ES-I3 (cell line): Measurements from ENCODE around the gene ZNF862.

Experiments used
- H3K36me3 ChIP-seq: 2 replicates; pipeline ENCODE4 v1.6.1; 2013; ENCODE audit warnings: mild to moderate bottlenecking, low read length, control low read depth, moderate library complexity; ENCODE audit not compliant: insufficient read depth
- H3K4me1 ChIP-seq: 2 replicates; pipeline ENCODE4 v1.6.1; 2013; ENCODE audit warnings: mild to moderate bottlenecking, control low read depth, low read length; ENCODE audit not compliant: insufficient read depth
- H3K9ac ChIP-seq: 2 replicates; pipeline ENCODE4 v1.6.1; 2013; ENCODE audit warnings: low read depth, mild to moderate bottlenecking, low read length, moderate library complexity
- H3K9me3 ChIP-seq: 2 replicates; pipeline ENCODE4 v1.6.1; 2013; ENCODE audit warnings: mild to moderate bottlenecking, low read length, moderate library complexity; ENCODE audit not compliant: control insufficient read depth, insufficient read depth

The ZNF862 gene

DNA sequence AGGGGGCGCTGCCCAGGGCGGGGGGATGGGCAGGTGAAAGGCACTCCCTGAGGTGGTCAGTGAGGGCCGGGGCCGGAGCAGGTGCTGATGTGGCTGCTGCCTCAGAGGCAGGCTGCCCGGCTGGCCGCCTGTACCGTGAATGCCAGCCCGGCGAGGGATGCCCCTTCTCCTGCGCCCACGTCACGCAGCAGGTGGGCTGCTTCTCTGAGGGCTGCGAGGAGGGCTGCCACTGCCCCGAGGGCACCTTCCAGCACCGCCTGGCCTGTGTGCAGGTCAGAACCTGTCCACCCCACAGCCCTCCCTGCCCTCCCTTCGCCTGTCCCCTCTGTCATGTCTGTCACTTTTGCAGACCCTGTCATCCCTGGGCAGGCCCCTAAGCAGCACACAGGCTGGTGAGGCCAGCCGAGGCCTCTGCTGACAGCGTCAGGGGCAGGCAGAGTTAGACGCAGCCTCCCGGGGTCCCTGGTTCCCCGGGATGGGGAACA is 21.9 kb upstream of the ZNF862 start:
- no peak overlapping the region for H3K9ac ChIP-seq
- no peaks in the 10 kb centered on the region for H3K36me3 ChIP-seq
- H3K4me1 ChIP-seq: no peaks in the 10 kb centered on the region
- H3K9me3 ChIP-seq: no peaks in the 10 kb centered on the region

- Histone ChIP-seq H3K9me3 (no peaks in the 10 kb centered on the region), H3K9ac (no peak overlapping the region), H3K36me3 (no peaks in the 10 kb centered on the region)
Observed at GRCh38 chr7:149816794-149817193, 21.4 kb upstream of the ZNF862 start.

DNA sequence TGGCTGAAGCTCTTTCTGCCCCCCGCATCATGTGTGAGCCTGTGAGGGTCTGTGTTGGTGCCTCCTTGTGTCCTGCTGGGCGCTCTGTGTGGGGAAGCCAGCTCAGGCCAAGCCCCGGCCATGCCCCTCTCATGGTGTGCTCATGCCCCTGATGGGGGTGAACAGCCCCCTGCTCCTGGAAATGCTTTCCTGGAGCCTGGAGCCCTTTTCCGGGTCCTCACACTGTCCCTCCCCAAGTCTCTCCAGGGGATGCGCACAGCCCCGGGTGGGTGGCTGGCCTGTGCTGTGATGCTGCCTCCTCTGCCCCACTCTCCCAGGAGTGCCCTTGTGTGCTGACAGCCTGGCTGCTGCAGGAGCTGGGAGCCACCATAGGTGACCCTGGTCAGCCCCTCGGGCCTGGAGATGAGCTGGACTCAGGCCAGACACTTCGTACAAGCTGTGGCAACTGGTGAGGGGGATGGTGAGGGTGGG is 20.8 kb upstream of the ZNF862 start:
- no peak overlapping the region for H3K9ac ChIP-seq

More at GRCh38 chr7:149816794-149817193, 21.4 kb upstream of the ZNF862 start:
- no peaks in the 10 kb centered on the region for H3K4me1 ChIP-seq

GRCh38 chr7:149817836-149818535 is 20.2 kb upstream of the ZNF862 start:
- Histone ChIP-seq H3K9me3 (no peaks in the 10 kb centered on the region), H3K4me1 (no peaks in the 10 kb centered on the region), H3K9ac (no peak overlapping the region), H3K36me3 (no peaks in the 10 kb centered on the region)

More for the DNA sequence above, 20.8 kb upstream of the ZNF862 start:
- H3K9me3 ChIP-seq: no peaks in the 10 kb centered on the region
- H3K4me1 ChIP-seq: no peaks in the 10 kb centered on the region
- H3K36me3 ChIP-seq: no peaks in the 10 kb centered on the region

- peaks cover 4% of the 10 kb centered on the region; the same call in 1 of the 2 replicates for H3K9me3 ChIP-seq
- H3K9ac ChIP-seq: no peak overlapping the region
- H3K4me1 ChIP-seq: no peaks in the 10 kb centered on the region
- H3K36me3 ChIP-seq: no peaks in the 10 kb centered on the region
Observed at GRCh38 chr7:149818536-149818840, 19.7 kb upstream of the ZNF862 start.

GRCh38 chr7:149819141-149819960 is 18.8 kb upstream of the ZNF862 start:
- H3K9me3 ChIP-seq: peaks cover 5% of the 10 kb centered on the region; the same call in 1 of the 2 replicates
- no peaks in the 10 kb centered on the region for H3K4me1 ChIP-seq
- no peak overlapping the region for H3K9ac ChIP-seq
- no peaks in the 10 kb centered on the region for H3K36me3 ChIP-seq

- no peaks in the 10 kb centered on the region for H3K4me1 ChIP-seq
- no peaks in the 10 kb centered on the region for H3K36me3 ChIP-seq
- no peak overlapping the region for H3K9ac ChIP-seq
- H3K9me3 ChIP-seq: peaks cover 5% of the 10 kb centered on the region; the same call in 1 of the 2 replicates
Observed at GRCh38 chr7:149819961-149820340, 18.2 kb upstream of the ZNF862 start.

DNA sequence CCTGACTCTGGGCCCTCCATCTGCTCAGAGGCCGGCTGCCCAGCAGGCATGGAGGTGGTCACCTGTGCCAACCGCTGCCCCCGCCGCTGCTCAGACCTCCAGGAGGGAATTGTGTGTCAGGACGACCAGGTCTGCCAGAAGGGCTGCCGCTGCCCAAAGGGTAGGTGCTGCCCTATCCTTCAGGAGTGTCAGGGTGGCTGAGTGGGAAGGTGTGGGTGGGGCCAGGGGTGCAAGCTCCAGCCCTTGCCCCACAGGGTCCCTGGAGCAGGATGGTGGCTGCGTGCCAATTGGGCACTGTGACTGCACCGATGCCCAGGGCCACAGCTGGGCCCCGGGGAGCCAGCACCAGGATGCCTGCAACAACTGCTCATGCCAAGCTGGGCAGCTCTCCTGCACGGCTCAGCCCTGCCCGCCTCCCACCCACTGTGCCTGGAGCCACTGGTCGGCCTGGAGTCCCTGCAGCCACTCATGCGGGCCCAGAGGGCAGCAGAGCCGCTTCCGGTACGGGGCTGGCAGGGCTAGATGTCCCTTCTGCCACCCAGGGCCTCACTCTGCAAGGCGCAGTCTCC is 17.5 kb upstream of the ZNF862 start:
- Histone ChIP-seq H3K4me1 (no peaks in the 10 kb centered on the region), H3K9me3 (peaks cover 5% of the 10 kb centered on the region; the same call in 1 of the 2 replicates), H3K36me3 (no peaks in the 10 kb centered on the region), H3K9ac (no peak overlapping the region)

DNA sequence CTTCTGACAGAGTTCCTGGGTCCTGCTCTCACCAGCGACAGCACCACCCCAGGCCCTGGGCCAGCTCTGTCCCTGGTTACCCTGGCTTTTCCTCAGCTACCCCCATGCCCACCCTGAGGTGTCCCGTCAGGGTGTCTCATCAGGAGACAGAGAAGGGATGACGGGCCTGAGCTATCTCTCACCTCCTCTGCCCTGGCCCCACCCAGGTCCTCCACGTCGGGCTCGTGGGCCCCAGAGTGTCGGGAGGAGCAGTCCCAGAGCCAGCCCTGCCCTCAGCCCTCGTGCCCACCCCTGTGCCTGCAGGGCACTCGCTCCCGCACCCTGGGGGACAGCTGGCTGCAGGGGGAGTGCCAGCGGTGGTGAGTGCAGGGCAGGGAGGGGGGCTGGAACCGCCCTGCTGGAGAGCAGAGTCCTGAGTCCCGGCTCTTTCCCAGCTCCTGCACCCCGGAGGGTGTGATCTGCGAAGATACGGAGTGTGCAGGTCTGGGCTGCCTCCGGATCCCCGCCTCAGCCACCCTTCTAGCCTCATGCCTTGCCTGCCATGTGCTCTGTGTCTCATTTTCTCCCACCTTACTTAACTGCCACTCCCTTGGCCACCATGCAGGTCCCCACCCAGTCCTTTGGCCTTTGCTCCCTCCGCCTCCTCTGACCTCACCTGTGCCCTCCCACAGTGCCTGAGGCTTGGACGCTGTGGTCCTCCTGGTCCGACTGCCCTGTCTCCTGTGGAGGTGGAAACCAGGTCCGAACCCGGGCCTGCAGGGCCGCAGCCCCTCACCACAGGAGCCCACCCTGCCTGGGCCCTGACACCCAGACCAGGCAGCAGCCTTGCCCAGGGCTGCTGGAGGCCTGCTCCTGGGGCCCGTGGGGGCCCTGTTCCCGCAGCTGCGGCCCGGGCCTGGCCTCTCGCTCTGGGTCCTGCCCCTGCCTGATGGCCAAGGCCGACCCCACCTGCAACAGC is 16.7 kb upstream of the ZNF862 start:
- Histone ChIP-seq H3K4me1 (no peaks in the 10 kb centered on the region), H3K9ac (no peak overlapping the region), H3K36me3 (no peaks in the 10 kb centered on the region)

DNA sequence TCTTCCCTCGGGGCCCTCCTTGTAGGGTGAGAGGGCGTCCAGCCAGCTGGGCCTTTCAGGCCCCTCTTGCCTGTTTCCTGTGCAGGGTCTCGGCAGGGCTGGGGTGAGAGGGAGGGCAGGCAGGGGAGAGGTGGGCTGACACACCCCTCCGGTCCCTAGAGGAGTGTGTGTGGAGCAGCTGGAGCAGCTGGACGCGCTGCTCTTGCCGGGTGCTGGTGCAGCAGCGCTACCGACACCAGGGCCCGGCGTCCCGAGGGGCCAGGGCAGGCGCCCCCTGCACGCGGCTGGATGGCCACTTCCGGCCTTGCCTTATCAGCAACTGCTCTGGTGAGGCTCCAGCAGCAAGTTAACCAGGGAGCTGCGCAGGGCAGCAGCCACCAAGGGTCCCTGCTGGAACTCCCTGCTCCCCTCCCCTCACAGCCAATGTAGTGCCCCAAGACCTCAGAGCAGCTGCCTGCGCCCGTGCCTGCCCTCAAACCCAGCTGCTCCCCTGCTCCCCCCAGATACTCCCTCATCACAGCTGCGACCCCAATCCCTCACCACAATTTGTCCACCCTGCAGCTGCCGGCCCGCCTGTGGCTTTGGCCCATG is 15.7 kb upstream of the ZNF862 start:
- Histone ChIP-seq H3K36me3 (no peaks in the 10 kb centered on the region), H3K4me1 (no peaks in the 10 kb centered on the region), H3K9me3 (peaks cover 5% of the 10 kb centered on the region; the same call in 1 of the 2 replicates), H3K9ac (no peak overlapping the region)

More for the DNA sequence above, 16.7 kb upstream of the ZNF862 start:
- H3K9me3 ChIP-seq: peaks cover 5% of the 10 kb centered on the region; the same call in 1 of the 2 replicates

DNA sequence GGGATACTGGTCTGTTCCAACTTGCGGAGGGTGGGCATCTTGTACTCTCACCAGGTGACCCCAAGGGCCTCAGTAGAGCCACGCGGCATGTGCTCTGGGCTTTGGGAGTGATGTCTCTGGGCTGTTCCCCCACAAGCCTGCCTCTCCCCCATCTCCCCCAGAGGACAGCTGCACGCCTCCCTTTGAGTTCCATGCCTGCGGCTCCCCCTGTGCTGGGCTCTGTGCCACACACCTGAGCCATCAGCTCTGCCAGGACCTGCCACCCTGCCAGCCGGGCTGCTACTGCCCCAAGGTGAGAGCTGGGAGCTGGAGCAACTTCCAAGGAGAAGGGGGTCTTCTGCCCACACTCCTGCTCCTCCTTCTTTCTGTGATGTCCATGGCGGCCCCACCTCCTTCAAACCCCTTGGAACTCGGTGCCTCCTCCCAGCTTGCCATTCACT is 15.0 kb upstream of the ZNF862 start:
- H3K36me3 ChIP-seq: no peaks in the 10 kb centered on the region
- H3K4me1 ChIP-seq: no peaks in the 10 kb centered on the region
- H3K9ac ChIP-seq: no peak overlapping the region
- H3K9me3 ChIP-seq: peaks cover 5% of the 10 kb centered on the region; the same call in 1 of the 2 replicates

DNA sequence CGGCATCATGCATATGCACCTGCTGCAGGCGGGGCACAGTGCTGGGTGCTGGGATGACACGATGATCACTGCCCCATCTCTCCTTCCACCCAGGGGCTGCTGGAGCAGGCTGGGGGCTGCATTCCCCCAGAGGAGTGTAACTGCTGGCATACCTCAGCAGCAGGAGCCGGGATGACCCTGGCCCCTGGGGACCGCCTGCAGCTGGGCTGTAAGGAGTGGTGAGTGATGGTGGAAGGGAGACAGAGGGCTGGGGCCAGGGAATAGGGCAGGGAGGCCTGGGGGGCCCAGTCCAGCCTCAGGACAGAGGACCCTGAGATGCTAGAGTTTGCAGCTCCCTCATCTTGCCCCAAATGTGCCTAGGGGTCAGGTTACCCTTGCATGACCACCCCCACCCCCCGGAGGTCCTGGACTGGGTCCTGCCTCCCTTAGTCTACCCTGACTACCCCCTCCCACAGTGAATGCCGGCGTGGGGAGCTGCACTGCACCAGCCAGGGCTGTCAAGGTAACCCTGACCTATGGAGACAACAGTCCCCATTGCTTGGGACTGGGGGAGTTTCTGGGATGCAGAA is 14.5 kb upstream of the ZNF862 start:
- H3K9me3 ChIP-seq: peaks cover 5% of the 10 kb centered on the region; the same call in 1 of the 2 replicates

DNA sequence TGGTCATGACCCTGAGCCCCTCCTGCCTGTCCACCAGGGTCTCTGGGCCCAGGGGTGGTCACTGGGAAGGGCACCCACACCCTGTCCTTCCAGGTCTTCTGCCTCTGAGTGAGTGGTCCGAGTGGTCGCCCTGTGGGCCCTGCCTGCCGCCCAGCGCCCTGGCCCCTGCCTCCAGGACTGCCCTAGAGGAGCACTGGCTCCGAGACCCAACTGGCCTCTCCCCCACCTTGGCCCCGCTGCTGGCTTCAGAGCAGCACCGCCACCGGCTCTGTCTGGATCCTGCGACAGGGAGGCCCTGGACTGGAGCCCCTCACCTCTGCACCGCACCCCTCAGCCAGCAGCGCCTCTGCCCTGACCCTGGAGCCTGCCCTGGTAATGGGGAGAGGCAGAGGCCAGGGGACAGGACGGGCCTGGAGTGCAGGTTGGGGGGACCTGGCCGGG is 13.9 kb upstream of the ZNF862 start:
- no peaks in the 10 kb centered on the region for H3K4me1 ChIP-seq
- H3K36me3 ChIP-seq: no peaks in the 10 kb centered on the region
- peaks cover 5% of the 10 kb centered on the region; the same call in 1 of the 2 replicates for H3K9me3 ChIP-seq
- H3K9ac ChIP-seq: no peak overlapping the region

More for the DNA sequence above, 14.5 kb upstream of the ZNF862 start:
- H3K36me3 ChIP-seq: no peaks in the 10 kb centered on the region
- H3K4me1 ChIP-seq: no peaks in the 10 kb centered on the region
- no peak overlapping the region for H3K9ac ChIP-seq
